Type B pancreatic cell (in vitro differentiated cells): Measurements from ENCODE around the gene GPR37. TPM values are rescaled to one million over a fixed set of nuclear protein-coding genes. Genes with fewer than 3 reads are reported as not detected.

ENCODE experiments used
- DNase-seq: peaks from one replicate; pipeline ENCODE4 v3.0.0; 2021; ENCODE audit warnings: mixed read lengths; ENCODE audit not compliant: unreplicated experiment; ENCODE audit errors: extremely low spot score
- H3K27ac Mint-ChIP-seq: 2 replicates; pipeline ENCODE4 v1.8.0; 2021; ENCODE audit warnings: mild to moderate bottlenecking, mixed read lengths
- H3K27me3 Mint-ChIP-seq: 2 replicates; pipeline ENCODE4 v1.8.0; 2021; ENCODE audit warnings: mixed read lengths
- H3K36me3 Mint-ChIP-seq: 2 replicates; pipeline ENCODE4 v1.8.0; 2021; ENCODE audit warnings: mixed read lengths
- H3K4me1 Mint-ChIP-seq: one replicate; pipeline ENCODE4 v1.8.0; 2021; ENCODE audit warnings: mixed read lengths; ENCODE audit not compliant: unreplicated experiment
- H3K4me3 Mint-ChIP-seq: 2 replicates; pipeline ENCODE4 v1.8.0; 2021; ENCODE audit warnings: mild to moderate bottlenecking, mixed read lengths
- H3K9me3 Mint-ChIP-seq: 2 replicates; pipeline ENCODE4 v1.8.0; 2021; ENCODE audit warnings: mixed read lengths
- CTCF ChIP-seq: fragments of 200-600 bp; sonication (generic); conservative IDR thresholded peaks from 2 replicates; pipeline ENCODE4 v1.5.0; 2021; ENCODE audit warnings: antibody characterized with exemption, mild to moderate bottlenecking
- total RNA-seq: library from RNA; stranded (reverse); gene quantifications from 2 replicates; pipeline ENCODE4 v1.2.1, GENCODE V29; 2021; ENCODE audit warnings: low replicate concordance

Gene GPR37
- total RNA-seq, 1 donor from 2014 or later, result 7.9 TPM

- no peak overlapping the region for H3K27ac Mint-ChIP-seq
- no peaks in the 10 kb centered on the region for H3K4me1 Mint-ChIP-seq
- H3K4me3 Mint-ChIP-seq, result no peak overlapping the region
- H3K27me3 Mint-ChIP-seq, result no peaks in the 10 kb centered on the region
- DNase-seq, result no peak
- TF ChIP-seq CTCF, result no peak
- H3K36me3 Mint-ChIP-seq, result no peaks in the 10 kb centered on the region
- no peaks in the 10 kb centered on the region for H3K9me3 Mint-ChIP-seq
These were observed 14.6 kb downstream of the GPR37 start for GRCh38 chr7:124751027-124751426.

DNA sequence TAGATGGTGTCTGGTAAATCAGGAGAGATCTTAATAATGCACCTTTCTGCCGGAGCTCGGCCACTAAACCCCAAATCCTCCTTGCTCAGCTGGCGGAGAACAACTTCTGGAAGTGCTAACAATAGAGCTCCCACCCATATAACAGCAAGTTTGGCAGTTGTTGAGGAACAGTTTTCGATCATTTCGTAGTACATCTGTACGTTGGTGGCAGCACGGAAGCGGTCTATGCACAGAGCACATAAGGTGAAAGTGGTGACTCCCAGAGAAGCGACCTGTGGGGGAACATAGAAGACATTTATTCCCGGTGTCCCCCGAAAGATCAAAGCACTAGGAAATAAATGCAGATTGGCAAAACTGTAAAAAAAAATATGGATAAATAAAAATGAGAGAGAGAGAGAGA lies 18.5 kb downstream of the GPR37 start:
- H3K27me3 Mint-ChIP-seq, result no peaks in the 10 kb centered on the region
- no peak for DNase-seq
- H3K4me1 Mint-ChIP-seq, result no peaks in the 10 kb centered on the region
- no peaks in the 10 kb centered on the region for H3K36me3 Mint-ChIP-seq
- no peak overlapping the region for H3K4me3 Mint-ChIP-seq
- H3K9me3 Mint-ChIP-seq, result no peaks in the 10 kb centered on the region
- H3K27ac Mint-ChIP-seq, result no peak overlapping the region
- no peak for TF ChIP-seq CTCF

DNA sequence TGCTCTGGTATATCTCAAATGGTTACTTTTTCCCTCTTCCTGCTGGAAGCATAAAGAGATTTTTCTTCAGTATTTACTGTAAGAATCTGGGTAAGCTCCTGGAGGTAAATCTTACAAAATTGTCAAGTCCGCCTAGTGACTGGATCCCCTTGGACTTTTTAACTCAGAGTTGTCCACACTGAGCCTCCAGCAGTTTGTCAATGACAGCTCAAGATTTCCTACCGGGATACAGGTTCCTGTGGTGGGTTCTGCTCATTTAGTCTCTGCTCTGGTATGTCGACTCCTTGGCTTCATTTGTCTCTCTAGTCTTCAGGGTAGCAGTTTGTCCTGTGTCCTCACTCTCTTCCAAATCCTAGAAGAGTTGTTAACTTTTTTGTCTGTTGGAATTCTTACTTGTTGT lies 27.0 kb downstream of the GPR37 start:
- H3K27me3 Mint-ChIP-seq, result no peaks in the 10 kb centered on the region

GRCh38 chr7:124737760-124738300 lies 27.8 kb downstream of the GPR37 start:
- Mint-ChIP-seq H3K27ac (no peak overlapping the region), H3K4me1 (no peaks in the 10 kb centered on the region), H3K9me3 (no peaks in the 10 kb centered on the region), H3K36me3 (no peaks in the 10 kb centered on the region), H3K27me3 (no peaks in the 10 kb centered on the region), H3K4me3 (no peak overlapping the region)
- no peak for DNase-seq
- TF ChIP-seq CTCF, result peak; percentile 9

More for the DNA sequence above, 27.0 kb downstream of the GPR37 start:
- Mint-ChIP-seq H3K9me3 (no peaks in the 10 kb centered on the region), H3K27ac (no peak overlapping the region), H3K4me3 (no peak overlapping the region), H3K36me3 (no peaks in the 10 kb centered on the region), H3K4me1 (no peaks in the 10 kb centered on the region)
- no peak for DNase-seq
- TF ChIP-seq CTCF, result no peak

DNA sequence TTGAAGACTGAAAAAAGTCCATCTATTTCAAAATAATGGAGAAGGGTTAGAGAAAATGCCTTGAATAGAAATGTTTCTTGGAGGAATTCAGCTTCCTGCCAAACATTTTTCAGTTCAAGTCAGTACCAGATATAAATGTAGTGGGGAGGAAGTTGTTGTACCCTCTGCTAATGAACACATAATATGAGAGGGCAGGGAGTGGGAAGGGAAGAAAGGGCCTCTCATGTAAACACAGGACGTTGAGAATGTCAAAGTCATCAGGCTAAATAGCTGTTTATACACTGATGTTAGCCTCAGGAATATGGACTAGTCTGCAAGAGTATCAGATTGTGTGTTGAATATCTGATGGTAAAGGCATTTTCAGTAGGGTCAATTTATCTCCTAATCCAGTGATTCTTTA lies 37.0 kb downstream of the GPR37 start:
- no peak for DNase-seq
- Mint-ChIP-seq H3K27ac (no peak overlapping the region), H3K27me3 (no peaks in the 10 kb centered on the region), H3K36me3 (no peaks in the 10 kb centered on the region), H3K4me1 (no peaks in the 10 kb centered on the region), H3K9me3 (peaks cover 7% of the 10 kb centered on the region), H3K4me3 (no peak overlapping the region)
- no peak for TF ChIP-seq CTCF
